A549 (cell line): ENCODE data around the gene KAT5. TPM values are rescaled to one million over a fixed set of nuclear protein-coding genes. Genes with fewer than 3 reads are reported as not detected.

Experiments used
- ATAC-seq, 2 experiments: fragments of 200-7000 bp in 1 of 2; fragments of >200 bp in 1 of 2; cut with Nextera tagmentation in 1 of 2; cut with Tn5 transposase in 1 of 2; 3 replicates each; pipeline versions ENCODE4 v1.8.0 to v1.9.1; 2018 to 2020; ENCODE audit warnings: mild to moderate bottlenecking in 1 of 2, moderate library complexity in 1 of 2
- CTCF ChIA-PET: fragments of 300-600 bp; sonication (Branson Sonifier 250); formaldehyde crosslinking; extraction: SDS; loops from one replicate; lab custom pipeline; 2021; ENCODE audit warnings: antibody characterized with exemption, inconsistent platforms; lab: Yijun Ruan, JAX
- POLR2A ChIA-PET: fragments of 350-600 bp; formaldehyde crosslinking; extraction: SDS; loops from one replicate; lab custom pipeline; 2021; ENCODE audit warnings: antibody characterized with exemption, inconsistent platforms; lab: Yijun Ruan, JAX
- DNase-seq, 2 experiments: peaks; one replicate each; pipeline versions ENCODE4 v3.0.0 to v3.0.0-alpha.2; 2011 to 2016; ENCODE audit warnings: low read depth in 1 of 2, low spot score in 1 of 2
- FAIRE-seq: peaks from 2 replicates; lab custom pipeline; 2011; peaks lifted over from hg19 to GRCh38; lab: Jason Lieb, UNC
- H3K27ac ChIP-seq, 2 experiments: fragments of >200 bp; sonication (Bioruptor Twin); formaldehyde crosslinking; 3 replicates each; pipeline ENCODE4 v1.5.1; 2016 to 2017
- H3K4me1 ChIP-seq: fragments of >200 bp; sonication (Bioruptor Twin); formaldehyde crosslinking; 3 replicates; pipeline ENCODE4 v1.6.1; 2016
- H3K4me2 ChIP-seq: fragments of >200 bp; sonication (Bioruptor Twin); formaldehyde crosslinking; 3 replicates; pipeline ENCODE4 v1.6.1; 2016
- H3K4me3 ChIP-seq: fragments of >200 bp; sonication (Bioruptor Twin); formaldehyde crosslinking; 3 replicates; pipeline ENCODE4 v1.5.1; 2016
- H3K9me3 ChIP-seq: fragments of >200 bp; sonication (Bioruptor Twin); formaldehyde crosslinking; 3 replicates; pipeline ENCODE4 v1.6.1; 2016
- BCL3 ChIP-seq: fragments of >200 bp; sonication (Bioruptor Twin); formaldehyde crosslinking; IDR thresholded peaks from 3 replicates; pipeline ENCODE4 v1.6.1; 2016
- BHLHE40 ChIP-seq: IDR thresholded peaks from 2 replicates; pipeline ENCODE4 v1.6.1; 2012; ENCODE audit warnings: low read depth, low read length, inconsistent platforms
- CBX2 ChIP-seq: fragments of 200-600 bp; sonication (generic); IDR thresholded peaks from 2 replicates; pipeline ENCODE4 v1.6.1; 2016; ENCODE audit warnings: low read depth, mild to moderate bottlenecking, borderline replicate concordance
- CBX8 ChIP-seq: fragments of 200-600 bp; sonication (generic); IDR thresholded peaks from 2 replicates; pipeline ENCODE4 v1.6.1; 2016
- CEBPB ChIP-seq, 2 experiments: fragments of >200 bp in 1 of 2; sonication (Bioruptor Twin) in 1 of 2; formaldehyde crosslinking in 1 of 2; IDR thresholded peaks; 2 replicates each; pipeline ENCODE4 v1.6.1; 2012 to 2016
- CHD2 ChIP-seq: fragments of 150-350 bp; IDR thresholded peaks from 2 replicates; pipeline ENCODE4 v1.6.1; 2014; ENCODE audit warnings: low read length; ENCODE audit not compliant: partially characterized antibody
- CHD4 ChIP-seq: fragments of 200-600 bp; sonication (generic); IDR thresholded peaks from 2 replicates; pipeline ENCODE4 v1.6.1; 2016; ENCODE audit warnings: antibody characterized with exemption, mild to moderate bottlenecking, borderline replicate concordance
- CTCF ChIP-seq: fragments of >200 bp; sonication (Bioruptor Twin); formaldehyde crosslinking; IDR thresholded peaks from 3 replicates; pipeline ENCODE4 v1.5.1; 2016
- ESRRA ChIP-seq: fragments of 150-350 bp; IDR thresholded peaks from 2 replicates; pipeline ENCODE4 v1.6.1; 2014; ENCODE audit warnings: mild to moderate bottlenecking, low read length, borderline replicate concordance
- FOXS1 ChIP-seq: fragments of 250-450 bp; sonication (Bioruptor Pico); IDR thresholded peaks from 2 replicates; pipeline ENCODE4 v1.5.0; 2020; ENCODE audit warnings: mild to moderate bottlenecking, moderate library complexity
- HDAC2 ChIP-seq: fragments of 200-600 bp; sonication (generic); IDR thresholded peaks from 2 replicates; pipeline ENCODE4 v1.6.1; 2016
- HMGXB4 ChIP-seq: fragments of 250-450 bp; sonication (Bioruptor Pico); IDR thresholded peaks from 2 replicates; pipeline ENCODE4 v1.5.0; 2021; ENCODE audit warnings: mild to moderate bottlenecking, moderate library complexity, borderline replicate concordance
- JUN ChIP-seq, 2 experiments: fragments of >200 bp; sonication (Bioruptor Twin); formaldehyde crosslinking; IDR thresholded peaks; 2 replicates in 1 of 2; 3 replicates in 1 of 2; pipeline ENCODE4 v1.6.1; 2016 to 2017
- JUNB ChIP-seq: fragments of >200 bp; sonication (Bioruptor Twin); formaldehyde crosslinking; IDR thresholded peaks from 2 replicates; pipeline ENCODE4 v1.6.1; 2016
- KDM1A ChIP-seq: fragments of 200-600 bp; sonication (generic); IDR thresholded peaks from 2 replicates; pipeline ENCODE4 v1.6.1; 2016; ENCODE audit warnings: low read depth, mild to moderate bottlenecking
- MAX ChIP-seq: IDR thresholded peaks from 2 replicates; pipeline ENCODE4 v1.6.1; 2012
- MYC ChIP-seq: IDR thresholded peaks from 2 replicates; pipeline ENCODE4 v1.6.1; 2012; ENCODE audit warnings: mild to moderate bottlenecking, inconsistent platforms, low read length, improper control_type of control experiment, borderline replicate concordance
- NFE2L2 ChIP-seq: fragments of 150-350 bp; conservative IDR thresholded peaks from 2 replicates; pipeline ENCODE4 v1.6.1; 2014; ENCODE audit warnings: low read length
- NPAS2 ChIP-seq: fragments of 250-450 bp; sonication (Bioruptor Pico); IDR thresholded peaks from 2 replicates; pipeline ENCODE4 v1.8.0; 2022; ENCODE audit warnings: mild to moderate bottlenecking, moderate library complexity, borderline replicate concordance
- NR3C1 ChIP-seq: fragments of >200 bp; sonication (Bioruptor Twin); formaldehyde crosslinking; IDR thresholded peaks from 3 replicates; pipeline ENCODE4 v1.6.1; 2017
- RAD21 ChIP-seq, 2 experiments: fragments of >200 bp in 1 of 2; sonication (Bioruptor Twin) in 1 of 2; formaldehyde crosslinking in 1 of 2; IDR thresholded peaks in 1 of 2; conservative IDR thresholded peaks in 1 of 2; 2 replicates in 1 of 2; 3 replicates in 1 of 2; pipeline ENCODE4 v1.6.1; 2012 to 2018; ENCODE audit warnings: inconsistent platforms in 1 of 2
- SMC3 ChIP-seq: fragments of >200 bp; sonication (Bioruptor Twin); formaldehyde crosslinking; IDR thresholded peaks from 3 replicates; pipeline ENCODE4 v1.6.1; 2018; ENCODE audit warnings: inconsistent platforms
- SREBF2 ChIP-seq: fragments of 450-650 bp; IDR thresholded peaks from 2 replicates; pipeline ENCODE4 v1.6.1; 2014; ENCODE audit warnings: mild to moderate bottlenecking, moderate library complexity
- TFCP2L1 ChIP-seq: fragments of 250-450 bp; sonication (Bioruptor Pico); IDR thresholded peaks from 2 replicates; pipeline ENCODE4 v1.5.0; 2021; ENCODE audit warnings: mild to moderate bottlenecking
- TP53 ChIP-seq: fragments of 250-450 bp; sonication (Bioruptor Pico); IDR thresholded peaks from 2 replicates; pipeline ENCODE4 v1.5.0; 2021; ENCODE audit warnings: mild to moderate bottlenecking, moderate library complexity
- USF2 ChIP-seq: fragments of 450-650 bp; IDR thresholded peaks from 2 replicates; pipeline ENCODE4 v1.6.1; 2014; ENCODE audit warnings: antibody characterized with exemption
- ZC3H11A ChIP-seq: fragments of 450-650 bp; IDR thresholded peaks from 2 replicates; pipeline ENCODE4 v1.6.1; 2014; ENCODE audit warnings: antibody characterized with exemption, mild to moderate bottlenecking
- WGBS: methylation state at CpG from one replicate; pipeline ENCODE4 v1.1.6; 2017; ENCODE audit errors: missing lambda C conversion rate; 5-methylcytosine and 5-hydroxymethylcytosine counted together
- polyA plus RNA-seq, 4 experiments: library from polyadenylated mRNA; depleted of rRNA in 3 of 4; stranded (reverse); fragments of >200 nt; fragmentation: RNase III in 1 of 4; extraction: RNeasy Plus Mini Kit Qiagen cat#74134 plus additional on column Dnase treatment in 1 of 4; gene quantifications; 2 replicates in 3 of 4; 3 replicates in 1 of 4; pipeline ENCODE4 v1.2.3, GENCODE V29; 2011 to 2017

Gene KAT5
- polyA plus RNA-seq, 2 of the 4 experiments (the other 2 are of a cell fraction): 25.8 to 41.2 TPM

- WGBS: 86% methylated on average over 13 of the region's 14 CpGs
- Histone ChIP-seq H3K27ac (no peak overlapping the region), H3K9me3 (no peaks in the 10 kb centered on the region), H3K4me2 (no peak overlapping the region), H3K4me3 (no peak overlapping the region), H3K4me1 (peaks cover 15% of the 10 kb centered on the region)
- DNase-seq (no peak), ATAC-seq (no peak), FAIRE-seq (no peak)
- no peak for TF ChIP-seq BCL3
- TF ChIP-seq CBX8: no peak
- TF ChIP-seq SMC3: no peak
- TF ChIP-seq RAD21 (conservative IDR thresholded peaks at IDR 0.05 in 1 of 2, IDR thresholded peaks at IDR 0.05 in 1 of 2): no peak
- no peak for TF ChIP-seq SREBF2
- no peak for TF ChIP-seq NFE2L2
- no peak for TF ChIP-seq CTCF
- no peak for TF ChIP-seq NPAS2 (CRISPR knock-in tag)
- TF ChIP-seq MYC: no peak
- TF ChIP-seq USF2: no peak
- TF ChIP-seq CBX2: no peak
- TF ChIP-seq CHD4: no peak
- TF ChIP-seq HMGXB4 (CRISPR knock-in tag): no peak
- TF ChIP-seq TP53 (CRISPR knock-in tag): no peak
- no peak for TF ChIP-seq HDAC2
- no peak for TF ChIP-seq NR3C1
- TF ChIP-seq FOXS1: no peak
- ChIA-PET POLR2A (no interaction called here), CTCF (interaction anchor here (0.9 to 16.0 kb wide), 4 partner anchors 11 to 172 kb away, joined by 3 to 222 read pairs (median 34); partner anchors contain the start of genes AP5B1 and FIBP)
Observed at GRCh38 chr11:65716774-65717405, 4.8 kb downstream of the KAT5 start.

GRCh38 chr11:65717906-65718305, 5.9 kb downstream of the KAT5 start:
- peaks cover 13% of the 10 kb centered on the region for H3K4me1 ChIP-seq
- ATAC-seq (no peak), DNase-seq (no peak), FAIRE-seq (no peak)
- no peak for TF ChIP-seq TFCP2L1 (CRISPR knock-in tag)
- no peak for TF ChIP-seq KDM1A
- TF ChIP-seq HDAC2: no peak
- TF ChIP-seq CBX2: no peak
- TF ChIP-seq CHD2: no peak
- no peak for TF ChIP-seq JUN (IDR thresholded peaks at IDR 0.05)
- TF ChIP-seq RAD21 (conservative IDR thresholded peaks at IDR 0.05 in 1 of 2, IDR thresholded peaks at IDR 0.05 in 1 of 2): no peak
- TF ChIP-seq JUNB: no peak
- TF ChIP-seq FOXS1: no peak
- no peak for TF ChIP-seq BHLHE40
- no peak for TF ChIP-seq NR3C1
- TF ChIP-seq ZC3H11A: no peak
- TF ChIP-seq HMGXB4 (CRISPR knock-in tag): no peak
- TF ChIP-seq MAX: no peak
- no peak for TF ChIP-seq CEBPB (IDR thresholded peaks at IDR 0.05)
- TF ChIP-seq MYC: no peak
- no peak for TF ChIP-seq TP53 (CRISPR knock-in tag)
- no peak for TF ChIP-seq CTCF
- TF ChIP-seq ESRRA: no peak
- H3K4me3 ChIP-seq: no peak overlapping the region
- no peak overlapping the region for H3K27ac ChIP-seq
- 66% methylated on average over 6 of the region's 6 CpGs for WGBS
- CTCF ChIA-PET: interaction anchor here (9.1 to 16.0 kb wide), 2 partner anchors 62 to 100 kb away, joined by 65 to 222 read pairs; partner anchors contain the start of gene AP5B1
- H3K4me2 ChIP-seq: no peak overlapping the region
- POLR2A ChIA-PET: no interaction called here
- H3K9me3 ChIP-seq: no peaks in the 10 kb centered on the region
